Measurements from ENCODE around the gene STK32C. TPM values are rescaled to one million over a fixed set of nuclear protein-coding genes. Genes with fewer than 3 reads are reported as not detected.
A peak's percentile ranks its signal among the peaks of the same experiment; 100 is the strongest.

STK32C gene
- total and polyA plus RNA-seq, 2 of the 4 experiments (the other 2 are of a cell fraction): 5.0 to 8.3 TPM

GRCh38 chr10:132162590-132163277 lies 145.0 kb downstream of the STK32C start:
- Histone ChIP-seq H3K79me1 (ENCODE audit: low read depth in 1 of 2, low read length in 2 of 2) (no peaks in the 10 kb centered on the region), H3K36me3 (ENCODE audit: control insufficient read depth, insufficient read depth, low read length) (no peaks in the 10 kb centered on the region), H3K4me2 (ENCODE audit: low read depth, low read length) (no peak overlapping the region), H3K18ac (ENCODE audit: low read depth, low read length) (no peak overlapping the region), H4K8ac (ENCODE audit: low read depth in 2 of 2, low read length in 2 of 2) (no peak overlapping the region), H3K9me1 (ENCODE audit: insufficient read depth, low read length) (no peaks in the 10 kb centered on the region), H3K4me1 (ENCODE audit: control insufficient read depth, insufficient read depth, low read length) (no peaks in the 10 kb centered on the region), H3K14ac (replicated peaks; ENCODE audit: low read depth, low read length) (no peak overlapping the region), H3K27ac (ENCODE audit: insufficient read depth, low read length) (no peak overlapping the region), H2AK9ac (replicated peaks; ENCODE audit: low read depth, low read length, poor library complexity) (no peak overlapping the region), H4K20me1 (ENCODE audit: insufficient read depth, low read length) (no peaks in the 10 kb centered on the region), H4K91ac (ENCODE audit: insufficient read depth, low read depth, low read length) (no peak overlapping the region), H3K4ac (ENCODE audit: low read depth, low read length) (no peak overlapping the region), H2BK20ac (ENCODE audit: low read depth, low read length) (no peak overlapping the region), H3K4me3 (ENCODE audit: insufficient read depth, low read depth, low read length) (no peak overlapping the region), H3K9ac (ENCODE audit: low read depth, low read length) (no peak overlapping the region), H2BK120ac (ENCODE audit: low read depth, low read length) (no peak overlapping the region), H3K23ac (ENCODE audit: low read depth, low read length) (no peak overlapping the region), H3K27me3 (ENCODE audit: control insufficient read depth, insufficient read depth, low read length) (no peaks in the 10 kb centered on the region; the same call in 1 of the 2 replicates), H4K5ac (ENCODE audit: low read depth, low read length) (no peak overlapping the region), H3K9me3 (ENCODE audit: control insufficient read depth, insufficient read depth, low read length) (no peaks in the 10 kb centered on the region), H2AFZ (replicated peaks; ENCODE audit: low read length, poor library complexity) (peak overlapping the region; percentile 34), H2BK15ac (ENCODE audit: low read depth, low read length) (no peak overlapping the region), H3K56ac (ENCODE audit: extremely low read depth, insufficient read depth, low read length) (no peak overlapping the region), H2BK5ac (ENCODE audit: low read depth, low read length, poor library complexity, severe bottlenecking) (no peak overlapping the region), H2AK5ac (ENCODE audit: low read depth, low read length) (no peak overlapping the region)
- DNase-seq: no peak
- intact Hi-C loops (cut with micrococcal nuclease): no loop called here
- no peak for TF ChIP-seq POLR2A (IDR thresholded peaks at IDR 0.05; ENCODE audit: low read depth, low read length)
- no peak for TF ChIP-seq MAFK (IDR thresholded peaks at IDR 0.05; ENCODE audit: low read depth, low read length)
- no peak for TF ChIP-seq RAD21 (IDR thresholded peaks at IDR 0.05; ENCODE audit: low read length)
- TF ChIP-seq RFX5 (IDR thresholded peaks at IDR 0.05; ENCODE audit: low read depth, low read length): no peak
- no peak for TF ChIP-seq ELK1 (IDR thresholded peaks at IDR 0.05; ENCODE audit: borderline replicate concordance, low read depth, low read length)
- TF ChIP-seq NFE2L2 (IDR thresholded peaks at IDR 0.05; ENCODE audit: low read depth, low read length): no peak
- TF ChIP-seq CTCF (conservative IDR thresholded peaks at IDR 0.05; ENCODE audit: low read depth, low read length): no peak
- TF ChIP-seq MAZ (IDR thresholded peaks at IDR 0.05; ENCODE audit: borderline replicate concordance, low read depth, low read length): no peak
- TF ChIP-seq USF2 (IDR thresholded peaks at IDR 0.05; ENCODE audit: low read depth, low read length): no peak
- no peak for TF ChIP-seq FOS (IDR thresholded peaks at IDR 0.05; ENCODE audit: low read depth, low read length)
- no peak for TF ChIP-seq BHLHE40 (IDR thresholded peaks at IDR 0.05; ENCODE audit: low read depth, low read length)
- no peak for TF ChIP-seq SMC3 (IDR thresholded peaks at IDR 0.05; ENCODE audit: low read depth, low read length)
- no peak for TF ChIP-seq MXI1 (IDR thresholded peaks at IDR 0.05; ENCODE audit: borderline replicate concordance, low read depth, low read length)
- TF ChIP-seq CHD1 (IDR thresholded peaks at IDR 0.05; ENCODE audit: low read depth, low read length): no peak
- TF ChIP-seq RCOR1 (IDR thresholded peaks at IDR 0.05; ENCODE audit: insufficient replicate concordance, low read length): no peak
- TF ChIP-seq CEBPB (IDR thresholded peaks at IDR 0.05; ENCODE audit: low read depth, low read length): no peak
- dilution Hi-C loops (cut with HindIII; ENCODE audit: low sequenced_read_pairs, unreplicated experiment): no loop called here
- ChIA-PET POLR2A (ENCODE audit: unreplicated experiment) (no interaction called here), CTCF (no interaction called here)
- no peak for ATAC-seq (ENCODE audit: low read depth)
- in situ Hi-C loops (cut with MboI; ENCODE audit: low sequenced_read_pairs): no loop called here
- BruUV-seq (replicated peaks): no TSS peak
- WGBS, 2 experiments (ENCODE audit: extremely low coverage in 2 of 2, insufficient read length in 1 of 2): 20% methylated on average over 2 of the region's 10 CpGs; no CpG with 5 or more reads in 1 of the 2 experiments
